GM12891 (cell line): ENCODE data around the gene DYNC1I1.

Source experiments
- DNase-seq: peaks from one replicate; pipeline ENCODE4 v3.0.0; 2011; ENCODE audit warnings: low spot score; ENCODE audit not compliant: insufficient read length
- FAIRE-seq: peaks from 2 replicates; lab custom pipeline; 2011; peaks lifted over from hg19 to GRCh38; lab: Jason Lieb, UNC
- PAX5 ChIP-seq: IDR thresholded peaks from 2 replicates; pipeline ENCODE4 v1.6.1; 2011; ENCODE audit warnings: low read length, moderate library complexity, mild to moderate bottlenecking; ENCODE audit not compliant: insufficient read depth, severe bottlenecking
- POLR2A ChIP-seq: IDR thresholded peaks from 2 replicates; pipeline ENCODE4 v1.6.1; 2011; ENCODE audit warnings: low read depth, low read length, control low read depth
- POLR2AphosphoS5 ChIP-seq: IDR thresholded peaks from 2 replicates; pipeline ENCODE4 v1.6.1; 2011; ENCODE audit warnings: low read depth, low read length, control low read depth
- POU2F2 ChIP-seq: IDR thresholded peaks from 2 replicates; pipeline ENCODE4 v1.6.1; 2011; ENCODE audit warnings: low read depth, mild to moderate bottlenecking, control low read depth, low read length, moderate library complexity
- SPI1 ChIP-seq: IDR thresholded peaks from 2 replicates; pipeline ENCODE4 v1.6.1; 2011; ENCODE audit warnings: low read depth, low read length, control low read depth
- TAF1 ChIP-seq: IDR thresholded peaks from 2 replicates; pipeline ENCODE4 v1.6.1; 2011; ENCODE audit warnings: low read depth, low read length, control low read depth

Gene DYNC1I1

GRCh38 chr7:95784796-95785195 is 12.4 kb downstream of the DYNC1I1 start:
- DNase-seq: no peak
- TF ChIP-seq TAF1: no peak
- TF ChIP-seq POU2F2: no peak
- TF ChIP-seq POLR2AphosphoS5: no peak
- no peak for TF ChIP-seq SPI1
- TF ChIP-seq PAX5: no peak
- no peak for TF ChIP-seq POLR2A
- no peak for FAIRE-seq

- TF ChIP-seq PAX5: no peak
- TF ChIP-seq SPI1: no peak
- FAIRE-seq: no peak
- no peak for DNase-seq
Observed at GRCh38 chr7:95788258-95788657, 15.9 kb downstream of the DYNC1I1 start.

GRCh38 chr7:95788884-95789283 is 16.5 kb downstream of the DYNC1I1 start:
- no peak for FAIRE-seq

GRCh38 chr7:95793658-95794057 is 21.3 kb downstream of the DYNC1I1 start:
- DNase-seq (no peak), FAIRE-seq (no peak)
- TF ChIP-seq TAF1 (no peak), POLR2AphosphoS5 (no peak), POU2F2 (no peak), SPI1 (no peak), POLR2A (no peak), PAX5 (no peak)

More at GRCh38 chr7:95788884-95789283, 16.5 kb downstream of the DYNC1I1 start:
- TF ChIP-seq POLR2A: no peak
- TF ChIP-seq TAF1: no peak
- no peak for TF ChIP-seq POU2F2
- no peak for TF ChIP-seq PAX5
- TF ChIP-seq POLR2AphosphoS5: no peak
- no peak for TF ChIP-seq SPI1
- no peak for DNase-seq

- no peak for DNase-seq
- FAIRE-seq: no peak
- no peak for TF ChIP-seq SPI1
- TF ChIP-seq POLR2A: no peak
- TF ChIP-seq PAX5: no peak
- no peak for TF ChIP-seq POU2F2
- TF ChIP-seq POLR2AphosphoS5: no peak
- no peak for TF ChIP-seq TAF1
Observed at GRCh38 chr7:95794917-95795515, 22.7 kb downstream of the DYNC1I1 start.

- TF ChIP-seq POLR2A: no peak
- no peak for TF ChIP-seq SPI1
- no peak for TF ChIP-seq PAX5
- no peak for TF ChIP-seq POU2F2
- no peak for TF ChIP-seq POLR2AphosphoS5
- TF ChIP-seq TAF1: no peak
- FAIRE-seq: no peak
Observed at GRCh38 chr7:95796617-95797016, 24.3 kb downstream of the DYNC1I1 start.

GRCh38 chr7:95798401-95798930 is 26.1 kb downstream of the DYNC1I1 start:
- FAIRE-seq: no peak
- TF ChIP-seq POU2F2: no peak
- no peak for TF ChIP-seq SPI1
- TF ChIP-seq POLR2A: no peak
- DNase-seq: no peak

More at GRCh38 chr7:95796617-95797016, 24.3 kb downstream of the DYNC1I1 start:
- no peak for DNase-seq

GRCh38 chr7:95800787-95801186 is 28.4 kb downstream of the DYNC1I1 start:
- TF ChIP-seq POLR2AphosphoS5: no peak
- no peak for TF ChIP-seq PAX5
- TF ChIP-seq POU2F2: no peak
- TF ChIP-seq SPI1: no peak
- no peak for TF ChIP-seq POLR2A
- no peak for TF ChIP-seq TAF1
- DNase-seq (no peak), FAIRE-seq (no peak)

GRCh38 chr7:95802270-95802669 is 29.9 kb downstream of the DYNC1I1 start:
- no peak for DNase-seq
- FAIRE-seq: no peak
- no peak for TF ChIP-seq SPI1
- TF ChIP-seq TAF1: no peak
- TF ChIP-seq PAX5: no peak
- no peak for TF ChIP-seq POU2F2
- no peak for TF ChIP-seq POLR2A
- TF ChIP-seq POLR2AphosphoS5: no peak

- TF ChIP-seq SPI1 (no peak), TAF1 (no peak), PAX5 (no peak), POLR2AphosphoS5 (no peak), POLR2A (no peak), POU2F2 (no peak)
- no peak for FAIRE-seq
Observed at GRCh38 chr7:95804052-95804451, 31.7 kb downstream of the DYNC1I1 start.

GRCh38 chr7:95805909-95806308 is 33.6 kb downstream of the DYNC1I1 start:
- no peak for DNase-seq
- TF ChIP-seq PAX5: no peak
- no peak for TF ChIP-seq POLR2AphosphoS5
- TF ChIP-seq POLR2A: no peak
- TF ChIP-seq POU2F2: no peak
- TF ChIP-seq TAF1: no peak
- TF ChIP-seq SPI1: no peak
- FAIRE-seq: no peak

More at GRCh38 chr7:95804052-95804451, 31.7 kb downstream of the DYNC1I1 start:
- no peak for DNase-seq
